A549 treated with DMSO at 1 μM for 4 hours (cell line): ENCODE data around the gene CCDC144A. TPM values are rescaled to one million over a fixed set of nuclear protein-coding genes. Genes with fewer than 3 reads are reported as not detected.

ENCODE experiments used
- total RNA-seq: library from RNA; stranded (reverse); fragments of 200-300 nt; extraction: Qiagen RNA extraction; gene quantifications from 5 replicates; pipeline ENCODE4 v1.2.3, GENCODE V29; 2022; ENCODE audit warnings: low read depth

Gene CCDC144A
- 0.93 to 2.3 TPM (median 2.1 TPM) in 5 replicates for total RNA-seq

GRCh38 chr17:16689731-16690281 lies at the start of gene CCDC144A:
TSS of gene CCDC144A (plus strand) at chr17:16690241. CDS start at chr17:16690401, 160 bp downstream.

GRCh38 chr17:16653367-16654041 lies 36.5 kb upstream of the CCDC144A start, which contains the start of gene ZNF624:
TSS of gene ZNF624 (minus strand) at chr17:16653850.

Other genes starting within 250 kb of the CCDC144A start
- 0.89 to 1.3 TPM (median 1.1 TPM) in 5 replicates for gene LRRC75A, start 198.0 kb upstream of the CCDC144A start, total RNA-seq
- 12.3 to 18.9 TPM (median 14.4 TPM) in 5 replicates for gene ZNF287, start 121.0 kb upstream of the CCDC144A start, total RNA-seq
- gene ZNF624, start 36.4 kb upstream of the CCDC144A start, total RNA-seq: 2.2 to 3.7 TPM (median 3.1 TPM) in 5 replicates